ENCODE data around the gene GGT1.

- no peak for TF ChIP-seq EP300 (IDR thresholded peaks at IDR 0.05)
- TF ChIP-seq CTCF (IDR thresholded peaks at IDR 0.05): no peak
- TF ChIP-seq POLR2A (IDR thresholded peaks at IDR 0.05): no peak
Measured at GRCh38 chr22:24594569-24595120, 8.3 kb upstream of the GGT1 start.
